CD14-positive monocyte (primary cell): Measurements from ENCODE around the gene TSPAN15. TPM values are rescaled to one million over a fixed set of nuclear protein-coding genes. Genes with fewer than 3 reads are reported as not detected.

Experiments used
- DNase-seq, 3 donors: peaks; one replicate each; pipeline ENCODE4 v3.0.0-alpha.2; 2011 to 2022
- H2AFZ ChIP-seq: 2 replicates; pipeline ENCODE4 v1.6.0; 2012; ENCODE audit warnings: mild to moderate bottlenecking, low read depth, low read length, inconsistent platforms; ENCODE audit not compliant: insufficient read depth, poor library complexity, severe bottlenecking
- H3K27ac ChIP-seq, 2 donors: 1 replicate in 1 of 2; 2 replicates in 1 of 2; pipeline ENCODE4 v1.5.1; 2012 to 2013; ENCODE audit warnings: low read length in 2 of 2, control low read depth in 1 of 2, inconsistent platforms in 1 of 2, low read depth in 1 of 2, mild to moderate bottlenecking in 1 of 2
- H3K27me3 ChIP-seq, 2 donors: one replicate each; pipeline versions ENCODE4 v1.6.0 to v1.6.1; 2011 to 2013; ENCODE audit warnings: low read length in 2 of 2; ENCODE audit not compliant: control insufficient read depth in 2 of 2, insufficient read depth in 2 of 2
- H3K36me3 ChIP-seq, 2 donors: replicated peaks in 1 of 2; 1 replicate in 1 of 2; 2 replicates in 1 of 2; pipeline versions ENCODE4 v1.5.1 to v1.6.1; 2012 to 2013; ENCODE audit warnings: low read length in 2 of 2, control low read depth in 1 of 2, inconsistent platforms in 1 of 2, mild to moderate bottlenecking in 1 of 2; ENCODE audit not compliant: insufficient read depth in 2 of 2, control insufficient read depth in 1 of 2
- H3K4me1 ChIP-seq, 2 donors: 1 replicate in 1 of 2; 2 replicates in 1 of 2; pipeline versions ENCODE4 v1.5.1 to v1.6.1; 2012 to 2013; ENCODE audit warnings: low read length in 2 of 2, control low read depth in 1 of 2, inconsistent platforms in 1 of 2, mild to moderate bottlenecking in 1 of 2, moderate library complexity in 1 of 2; ENCODE audit not compliant: insufficient read depth in 2 of 2, control insufficient read depth in 1 of 2
- H3K4me2 ChIP-seq: replicated peaks from 2 replicates; pipeline ENCODE3; 2012; ENCODE audit warnings: low read length, moderate library complexity, mild to moderate bottlenecking; ENCODE audit not compliant: poor library complexity, severe bottlenecking; ENCODE audit errors: extremely low read depth
- H3K4me3 ChIP-seq, 3 experiments: fragments of 200-600 bp in 1 of 3; sonication (generic) in 1 of 3; replicated peaks in 1 of 3; 1 replicate in 2 of 3; 2 replicates in 1 of 3; pipeline ENCODE4 v1.5.1; 2011 to 2013; ENCODE audit warnings: low read length in 3 of 3, mild to moderate bottlenecking in 3 of 3, control low read depth in 2 of 3, low read depth in 2 of 3, inconsistent platforms in 1 of 3, moderate library complexity in 1 of 3
- H3K79me2 ChIP-seq: 2 replicates; pipeline ENCODE4 v1.6.0; 2012; ENCODE audit warnings: mild to moderate bottlenecking, control low read depth, inconsistent platforms, low read length, moderate library complexity; ENCODE audit not compliant: insufficient read depth
- H3K9ac ChIP-seq: 2 replicates; pipeline ENCODE4 v1.6.0; 2017; ENCODE audit warnings: low read length, mild to moderate bottlenecking; ENCODE audit not compliant: insufficient read depth, poor library complexity, severe bottlenecking
- H3K9me3 ChIP-seq, 2 donors: replicated peaks in 1 of 2; 1 replicate in 1 of 2; 2 replicates in 1 of 2; pipeline versions ENCODE4 v1.5.1 to v1.6.1; 2012 to 2013; ENCODE audit warnings: low read length in 2 of 2, control low read depth in 1 of 2; ENCODE audit not compliant: control insufficient read depth in 1 of 2, insufficient read depth in 1 of 2
- H4K20me1 ChIP-seq: 2 replicates; pipeline ENCODE4 v1.6.0; 2012; ENCODE audit warnings: mild to moderate bottlenecking, low read length, control low read depth, moderate library complexity; ENCODE audit not compliant: insufficient read depth
- H3K27ac Mint-ChIP-seq, 7 donors: one replicate each; pipeline ENCODE4 v1.8.0; 2020; ENCODE audit warnings: mild to moderate bottlenecking in 7 of 7, mixed read lengths in 7 of 7, moderate library complexity in 6 of 7, inconsistent platforms in 2 of 7
- H3K27me3 Mint-ChIP-seq, 3 donors: one replicate each; pipeline ENCODE4 v1.8.0; 2021 to 2022; ENCODE audit warnings: low read depth in 3 of 3, mild to moderate bottlenecking in 3 of 3, mixed read lengths in 3 of 3, moderate library complexity in 3 of 3, inconsistent platforms in 1 of 3
- H3K36me3 Mint-ChIP-seq, 2 donors: one replicate each; pipeline ENCODE4 v1.8.0; 2020; ENCODE audit warnings: mixed read lengths in 2 of 2, inconsistent platforms in 1 of 2, mild to moderate bottlenecking in 1 of 2
- H3K4me1 Mint-ChIP-seq: one replicate; pipeline ENCODE4 v1.8.0; 2020; ENCODE audit warnings: mild to moderate bottlenecking, mixed read lengths
- H3K4me3 Mint-ChIP-seq, 2 donors: one replicate each; pipeline ENCODE4 v1.8.0; 2020; ENCODE audit warnings: mild to moderate bottlenecking in 2 of 2, mixed read lengths in 2 of 2, moderate library complexity in 1 of 2
- H3K9me3 Mint-ChIP-seq, 7 donors: one replicate each; pipeline ENCODE4 v1.8.0; 2020 to 2022; ENCODE audit warnings: mixed read lengths in 7 of 7, mild to moderate bottlenecking in 6 of 7, moderate library complexity in 6 of 7, inconsistent platforms in 2 of 7
- WGBS: methylation state at CpG from one replicate; pipeline ENCODE4 v1.1.5; 2013; ENCODE audit warnings: missing lambda C conversion rate; ENCODE audit not compliant: insufficient coverage; 5-methylcytosine and 5-hydroxymethylcytosine counted together
- intact Hi-C, 2 donors: fragments of 100-400 bp; cut with micrococcal nuclease; formaldehyde crosslinking; loops; one replicate each; pipeline versions ENCODE4 v1.15.0 to v1.15.1; 2023
- polyA plus RNA-seq, 3 donors: library from polyadenylated mRNA; depleted of rRNA in 1 of 3; unstranded in 2 of 3; stranded (reverse) in 1 of 3; fragments of 300-500 nt in 2 of 3; fragments of >200 nt in 1 of 3; fragmentation: Illumina TruSeq in 2 of 3; gene quantifications; 1 replicate in 2 of 3; 2 replicates in 1 of 3; pipeline ENCODE4 v1.2.3, GENCODE V29; 2012 to 2021
- TF ChIP-seq, protein P1 (sequence below): fragments of 200-600 bp; IDR thresholded peaks from one replicate; pipeline ENCODE4 v1.8.0; 2022; ENCODE audit warnings: antibody characterized with exemption, mild to moderate bottlenecking

The TSPAN15 gene
- polyA plus RNA-seq, 3 donors, result 0.22 to 0.39 TPM; not detected in 1

DNA sequence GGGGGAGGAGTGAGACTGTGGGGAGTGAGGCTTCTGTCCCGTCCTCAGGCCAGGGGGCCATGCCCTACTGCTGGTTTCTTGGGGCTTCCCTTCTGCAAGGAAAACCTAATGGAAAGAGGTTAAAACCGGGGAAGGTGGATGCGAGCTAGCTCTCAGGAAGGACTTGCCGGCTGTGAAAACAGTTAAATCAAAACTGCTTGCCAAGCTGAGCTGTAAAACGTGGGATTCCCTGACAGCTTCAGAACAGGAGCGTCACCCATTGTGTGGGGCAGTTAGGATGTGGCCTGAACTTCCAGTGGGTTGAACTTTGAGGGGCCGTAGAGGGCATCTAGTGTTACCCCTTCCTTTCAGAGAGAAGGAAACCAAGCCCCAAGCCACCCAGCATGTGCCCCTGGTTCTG is 13.1 kb downstream of the TSPAN15 start:
- Histone ChIP-seq H3K9me3 (no peaks in the 10 kb centered on the region), H3K79me2 (no peaks in the 10 kb centered on the region), H3K4me2 (no peak overlapping the region), H3K4me1 (no peaks in the 10 kb centered on the region), H3K9ac (peak overlapping the region; percentile 4), H3K36me3 (no peaks in the 10 kb centered on the region), H3K27ac (no peak overlapping the region), H2AFZ (no peak overlapping the region), H4K20me1 (no peaks in the 10 kb centered on the region), H3K27me3 (no peaks in the 10 kb centered on the region), H3K4me3 (no peak overlapping the region)
- Mint-ChIP-seq H3K9me3 (no peaks in the 10 kb centered on the region), H3K27me3 (peaks cover 0 to 3% (median 2%) of the 10 kb centered on the region in 3 donors), H3K27ac (no peak overlapping the region), H3K4me3 (no peak overlapping the region), H3K4me1 (peaks cover 7% of the 10 kb centered on the region), H3K36me3 (no peaks in the 10 kb centered on the region)
- 91% methylated on average over 5 of the region's 7 CpGs for WGBS
- TF ChIP-seq, protein P1, sequence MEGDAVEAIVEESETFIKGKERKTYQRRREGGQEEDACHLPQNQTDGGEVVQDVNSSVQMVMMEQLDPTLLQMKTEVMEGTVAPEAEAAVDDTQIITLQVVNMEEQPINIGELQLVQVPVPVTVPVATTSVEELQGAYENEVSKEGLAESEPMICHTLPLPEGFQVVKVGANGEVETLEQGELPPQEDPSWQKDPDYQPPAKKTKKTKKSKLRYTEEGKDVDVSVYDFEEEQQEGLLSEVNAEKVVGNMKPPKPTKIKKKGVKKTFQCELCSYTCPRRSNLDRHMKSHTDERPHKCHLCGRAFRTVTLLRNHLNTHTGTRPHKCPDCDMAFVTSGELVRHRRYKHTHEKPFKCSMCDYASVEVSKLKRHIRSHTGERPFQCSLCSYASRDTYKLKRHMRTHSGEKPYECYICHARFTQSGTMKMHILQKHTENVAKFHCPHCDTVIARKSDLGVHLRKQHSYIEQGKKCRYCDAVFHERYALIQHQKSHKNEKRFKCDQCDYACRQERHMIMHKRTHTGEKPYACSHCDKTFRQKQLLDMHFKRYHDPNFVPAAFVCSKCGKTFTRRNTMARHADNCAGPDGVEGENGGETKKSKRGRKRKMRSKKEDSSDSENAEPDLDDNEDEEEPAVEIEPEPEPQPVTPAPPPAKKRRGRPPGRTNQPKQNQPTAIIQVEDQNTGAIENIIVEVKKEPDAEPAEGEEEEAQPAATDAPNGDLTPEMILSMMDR, result no peak
- intact Hi-C loops, result no loop called here
- DNase-seq, result no peak

DNA sequence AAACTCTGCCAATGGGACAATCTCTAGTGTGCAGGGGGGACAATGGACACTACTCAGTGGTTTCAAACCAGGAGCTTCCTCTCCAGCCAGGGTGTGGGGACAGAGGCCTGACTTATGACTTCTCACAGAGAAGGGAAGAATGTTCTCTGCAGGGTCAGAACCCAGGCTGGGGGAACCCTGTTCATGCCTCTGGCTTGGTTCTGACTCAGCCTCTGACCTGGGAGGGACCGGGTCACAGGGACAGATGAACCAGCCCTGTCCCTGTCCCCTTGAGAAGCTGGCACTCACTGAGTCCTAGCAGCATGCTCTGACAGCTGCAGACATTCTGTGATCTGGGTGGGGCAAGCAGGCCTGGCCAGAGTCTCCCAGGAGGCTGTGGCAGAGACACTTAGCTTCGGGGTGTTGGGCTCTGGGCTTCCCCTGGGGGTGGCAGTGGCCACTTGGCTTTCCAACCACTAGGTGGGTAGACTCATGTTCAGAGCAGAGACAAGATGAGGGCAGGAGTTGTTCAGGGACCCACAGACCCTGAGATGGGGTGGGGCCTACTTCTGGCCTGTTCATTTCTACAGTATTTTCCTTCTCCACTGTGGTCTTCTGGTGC is 13.6 kb downstream of the TSPAN15 start:
- Mint-ChIP-seq H3K9me3 (no peaks in the 10 kb centered on the region), H3K36me3 (no peaks in the 10 kb centered on the region), H3K27ac (no peak overlapping the region), H3K4me1 (peaks cover 7% of the 10 kb centered on the region), H3K27me3 (peaks cover 0 to 3% (median 2%) of the 10 kb centered on the region in 3 donors), H3K4me3 (no peak overlapping the region)
- TF ChIP-seq, protein P1, result no peak
- intact Hi-C loops, result no loop called here
- Histone ChIP-seq H3K9ac (peak overlapping the region; percentile 4), H2AFZ (no peak overlapping the region), H3K27ac (no peak overlapping the region), H3K36me3 (no peaks in the 10 kb centered on the region), H3K4me3 (no peak overlapping the region), H4K20me1 (no peaks in the 10 kb centered on the region), H3K4me1 (no peaks in the 10 kb centered on the region), H3K27me3 (no peaks in the 10 kb centered on the region), H3K4me2 (no peak overlapping the region), H3K9me3 (no peaks in the 10 kb centered on the region), H3K79me2 (no peaks in the 10 kb centered on the region)
- peak in 1 of 3 donors; percentile 15 for DNase-seq
- 77% methylated on average over 2 of the region's 2 CpGs for WGBS
